AG09309 (cell line): ENCODE results near the gene EDN2.

Source experiments
- DNase-seq: peaks from one replicate; pipeline ENCODE4 v3.0.0-alpha.2; 2010; ENCODE audit warnings: low read depth
- H3K4me3 ChIP-seq: 2 replicates; pipeline ENCODE4 v1.5.1; 2011; ENCODE audit warnings: mild to moderate bottlenecking, low read depth, low read length, moderate library complexity; ENCODE audit not compliant: control insufficient read depth
- TF ChIP-seq, protein P1 (sequence below): IDR thresholded peaks from 2 replicates; pipeline ENCODE4 v1.5.1; 2011; ENCODE audit warnings: mild to moderate bottlenecking, low read depth, low read length, inconsistent platforms; ENCODE audit not compliant: insufficient read depth, control insufficient read depth; ENCODE audit errors: missing control alignments

EDN2 gene

GRCh38 chr1:41498391-41498790 lies 13.9 kb upstream of the EDN2 start:
- TF ChIP-seq, protein P1, sequence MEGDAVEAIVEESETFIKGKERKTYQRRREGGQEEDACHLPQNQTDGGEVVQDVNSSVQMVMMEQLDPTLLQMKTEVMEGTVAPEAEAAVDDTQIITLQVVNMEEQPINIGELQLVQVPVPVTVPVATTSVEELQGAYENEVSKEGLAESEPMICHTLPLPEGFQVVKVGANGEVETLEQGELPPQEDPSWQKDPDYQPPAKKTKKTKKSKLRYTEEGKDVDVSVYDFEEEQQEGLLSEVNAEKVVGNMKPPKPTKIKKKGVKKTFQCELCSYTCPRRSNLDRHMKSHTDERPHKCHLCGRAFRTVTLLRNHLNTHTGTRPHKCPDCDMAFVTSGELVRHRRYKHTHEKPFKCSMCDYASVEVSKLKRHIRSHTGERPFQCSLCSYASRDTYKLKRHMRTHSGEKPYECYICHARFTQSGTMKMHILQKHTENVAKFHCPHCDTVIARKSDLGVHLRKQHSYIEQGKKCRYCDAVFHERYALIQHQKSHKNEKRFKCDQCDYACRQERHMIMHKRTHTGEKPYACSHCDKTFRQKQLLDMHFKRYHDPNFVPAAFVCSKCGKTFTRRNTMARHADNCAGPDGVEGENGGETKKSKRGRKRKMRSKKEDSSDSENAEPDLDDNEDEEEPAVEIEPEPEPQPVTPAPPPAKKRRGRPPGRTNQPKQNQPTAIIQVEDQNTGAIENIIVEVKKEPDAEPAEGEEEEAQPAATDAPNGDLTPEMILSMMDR: no peak
- no peak for DNase-seq
- no peak overlapping the region for H3K4me3 ChIP-seq

- TF ChIP-seq, protein P1: no peak
- H3K4me3 ChIP-seq: no peak overlapping the region
- no peak for DNase-seq
Measured at GRCh38 chr1:41497461-41498030, 13.1 kb upstream of the EDN2 start.

GRCh38 chr1:41497056-41497440 lies 12.6 kb upstream of the EDN2 start:
- no peak for DNase-seq
- TF ChIP-seq, protein P1: no peak
- no peak overlapping the region for H3K4me3 ChIP-seq

DNA sequence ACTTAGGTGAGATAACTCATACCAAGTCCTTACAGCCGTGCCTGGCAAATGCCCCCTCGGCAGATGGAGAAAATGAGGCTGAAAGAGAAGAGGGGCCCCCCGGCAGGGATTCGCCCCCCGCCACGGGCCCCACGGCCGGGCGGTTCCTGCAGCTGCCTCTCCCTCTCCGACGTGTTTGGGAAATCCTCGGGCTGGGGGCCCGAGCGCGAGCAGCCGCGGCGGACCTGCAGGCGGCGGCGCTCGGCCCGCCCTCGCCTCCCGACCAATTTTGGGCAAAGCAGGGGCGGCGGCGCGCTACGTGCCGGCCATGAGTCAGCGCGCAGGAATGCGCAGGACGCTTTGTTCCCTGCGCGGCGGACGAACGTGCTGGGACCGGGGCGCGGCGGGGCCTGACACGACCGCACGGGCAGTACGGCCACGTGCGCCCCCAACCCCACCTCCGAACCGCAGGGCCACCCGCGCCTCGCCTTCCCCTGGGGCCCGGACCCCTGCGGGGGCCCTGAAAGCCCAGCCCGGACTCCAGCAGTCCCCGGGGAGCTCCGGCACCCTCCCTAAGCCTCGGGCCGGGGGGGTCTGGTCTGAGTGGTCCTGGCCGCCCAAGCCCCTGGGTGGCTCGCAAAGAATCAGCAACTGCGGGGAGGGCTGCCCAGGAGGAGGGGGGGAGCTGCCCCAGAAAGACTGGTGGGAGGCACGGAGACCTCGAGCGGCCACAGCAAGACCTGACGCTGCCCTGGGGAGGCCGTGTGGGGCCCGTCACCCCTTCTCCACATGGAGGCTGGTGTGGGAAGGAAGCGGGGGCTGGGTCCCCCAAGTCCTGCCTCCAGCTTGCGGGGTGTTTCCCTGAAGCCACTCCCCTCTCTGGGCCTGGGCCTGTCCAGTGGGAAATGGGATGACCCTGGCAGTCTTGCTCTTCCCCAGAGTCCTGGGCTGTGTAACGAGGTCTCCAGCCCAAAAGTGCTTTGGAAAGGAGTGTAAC lies 11.9 kb upstream of the EDN2 start:
- DNase-seq: no peak

GRCh38 chr1:41495210-41495948 lies 10.9 kb upstream of the EDN2 start:
- DNase-seq: no peak
- TF ChIP-seq, protein P1: peak; percentile 27
- no peak overlapping the region for H3K4me3 ChIP-seq

More for the DNA sequence above, 11.9 kb upstream of the EDN2 start:
- H3K4me3 ChIP-seq: peak overlapping the region; percentile 30
- TF ChIP-seq, protein P1: no peak

DNA sequence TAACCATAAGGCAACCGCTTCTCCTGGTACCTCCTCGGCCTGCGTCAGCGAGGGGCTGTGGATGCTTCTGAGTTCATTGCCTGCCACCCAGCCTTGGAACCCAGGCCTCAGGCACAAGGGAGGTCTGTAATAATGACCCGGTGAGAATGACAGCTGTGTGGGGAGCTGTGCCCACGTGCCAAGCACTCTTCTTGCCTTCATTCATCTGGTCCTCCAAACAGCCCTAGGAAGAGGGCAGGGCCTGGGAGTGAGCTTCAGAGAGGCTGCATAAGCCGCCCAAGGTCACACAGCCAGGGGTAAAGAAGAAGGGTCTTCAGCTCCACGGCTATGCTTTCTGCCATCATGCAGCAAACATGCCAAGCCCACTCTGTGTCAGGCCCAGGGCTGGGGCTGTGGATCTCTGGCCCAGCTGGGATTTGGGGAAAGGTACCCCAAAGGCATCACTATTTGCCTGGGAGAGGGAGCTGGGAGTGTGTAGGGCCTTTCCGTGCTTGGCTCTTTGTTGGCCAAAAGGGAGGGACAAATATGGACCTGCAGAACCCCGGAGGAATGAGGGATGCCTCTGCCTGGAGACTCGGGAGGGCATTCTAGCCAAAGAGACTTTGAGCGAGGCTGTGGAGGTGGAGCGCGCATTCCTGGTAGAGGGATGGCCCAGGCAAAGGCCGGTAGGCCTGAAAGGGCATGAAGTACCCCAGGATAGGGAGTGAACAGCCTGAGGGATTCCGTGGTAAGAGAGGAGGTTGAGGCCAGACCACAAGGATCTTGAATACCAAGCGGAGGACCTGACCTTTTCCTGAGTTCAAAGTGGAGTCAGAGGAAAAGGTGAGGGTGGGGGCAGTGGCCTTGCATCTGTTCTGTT lies 10.1 kb upstream of the EDN2 start:
- H3K4me3 ChIP-seq: no peak overlapping the region
- no peak for DNase-seq
- TF ChIP-seq, protein P1: no peak
